ENCODE measurements around the gene MYL3.

MYL3 gene

GRCh38 chr3:46865546-46865945 is 2.3 kb upstream of the MYL3 start:
- no peak for DNase-seq (ENCODE audit: low read depth in 2 of 2)

GRCh38 chr3:46865031-46865507 is 1.8 kb upstream of the MYL3 start:
- DNase-seq (ENCODE audit: low read depth in 2 of 2) = no peak

- no peak for DNase-seq (ENCODE audit: low read depth in 2 of 2)
Observed at GRCh38 chr3:46864061-46864881, 1.0 kb upstream of the MYL3 start.

- no peak for DNase-seq (ENCODE audit: low read depth in 2 of 2)
Observed at GRCh38 chr3:46862369-46863025, 747 bp downstream of the MYL3 start.

GRCh38 chr3:46861605-46862368 is 1.5 kb downstream of the MYL3 start:
- no peak for DNase-seq (ENCODE audit: low read depth in 2 of 2)

- no peak for DNase-seq (ENCODE audit: low read depth in 2 of 2)
Observed at GRCh38 chr3:46860810-46861604, 2.2 kb downstream of the MYL3 start.

- DNase-seq (ENCODE audit: low read depth in 2 of 2) = no peak
Observed at GRCh38 chr3:46860017-46860809, 3.0 kb downstream of the MYL3 start.

GRCh38 chr3:46859001-46859710 is 4.1 kb downstream of the MYL3 start:
- DNase-seq (ENCODE audit: low read depth in 2 of 2) = no peak

- no peak for DNase-seq (ENCODE audit: low read depth in 2 of 2)
Observed at GRCh38 chr3:46858456-46858855, 4.8 kb downstream of the MYL3 start.

- no peak for DNase-seq (ENCODE audit: low read depth in 2 of 2)
Observed at GRCh38 chr3:46857485-46858341, 5.5 kb downstream of the MYL3 start.

- DNase-seq (ENCODE audit: low read depth in 2 of 2) = no peak
Observed at GRCh38 chr3:46856576-46857471, 6.4 kb downstream of the MYL3 start.

GRCh38 chr3:46854555-46854991 is 8.7 kb downstream of the MYL3 start:
- no peak for DNase-seq (ENCODE audit: low read depth in 2 of 2)

GRCh38 chr3:46853441-46854415 is 9.5 kb downstream of the MYL3 start:
- no peak for DNase-seq (ENCODE audit: low read depth in 2 of 2)

GRCh38 chr3:46852839-46853355 is 10.3 kb downstream of the MYL3 start:
- no peak for DNase-seq (ENCODE audit: low read depth in 2 of 2)

GRCh38 chr3:46852334-46852720 is 10.9 kb downstream of the MYL3 start:
- no peak for DNase-seq (ENCODE audit: low read depth in 2 of 2)

All from stimulated activated CD4-positive, alpha-beta T cell treated with anti-CD3 and anti-CD28 coated beads, Interleukin-1b, Interleukin-23, amount 100 ng/mL, for 4 hours (primary cell).